Fibroblast of pulmonary artery (primary cell): ENCODE measurements around the gene C19orf53.

Experiments used
- DNase-seq: peaks from one replicate; pipeline ENCODE4 v3.0.0-alpha.2; 2010; ENCODE audit warnings: low read depth
- H3K4me3 ChIP-seq: replicated peaks from 2 replicates; pipeline ENCODE4 v1.5.1; 2011; ENCODE audit warnings: low read depth, mild to moderate bottlenecking, control low read depth, low read length, moderate library complexity
- TF ChIP-seq, protein P1 (sequence below): IDR thresholded peaks from 2 replicates; pipeline ENCODE4 v1.5.1; 2011; ENCODE audit warnings: mild to moderate bottlenecking, control low read depth, low read length, inconsistent platforms; ENCODE audit errors: missing control alignments

The C19orf53 gene

DNA sequence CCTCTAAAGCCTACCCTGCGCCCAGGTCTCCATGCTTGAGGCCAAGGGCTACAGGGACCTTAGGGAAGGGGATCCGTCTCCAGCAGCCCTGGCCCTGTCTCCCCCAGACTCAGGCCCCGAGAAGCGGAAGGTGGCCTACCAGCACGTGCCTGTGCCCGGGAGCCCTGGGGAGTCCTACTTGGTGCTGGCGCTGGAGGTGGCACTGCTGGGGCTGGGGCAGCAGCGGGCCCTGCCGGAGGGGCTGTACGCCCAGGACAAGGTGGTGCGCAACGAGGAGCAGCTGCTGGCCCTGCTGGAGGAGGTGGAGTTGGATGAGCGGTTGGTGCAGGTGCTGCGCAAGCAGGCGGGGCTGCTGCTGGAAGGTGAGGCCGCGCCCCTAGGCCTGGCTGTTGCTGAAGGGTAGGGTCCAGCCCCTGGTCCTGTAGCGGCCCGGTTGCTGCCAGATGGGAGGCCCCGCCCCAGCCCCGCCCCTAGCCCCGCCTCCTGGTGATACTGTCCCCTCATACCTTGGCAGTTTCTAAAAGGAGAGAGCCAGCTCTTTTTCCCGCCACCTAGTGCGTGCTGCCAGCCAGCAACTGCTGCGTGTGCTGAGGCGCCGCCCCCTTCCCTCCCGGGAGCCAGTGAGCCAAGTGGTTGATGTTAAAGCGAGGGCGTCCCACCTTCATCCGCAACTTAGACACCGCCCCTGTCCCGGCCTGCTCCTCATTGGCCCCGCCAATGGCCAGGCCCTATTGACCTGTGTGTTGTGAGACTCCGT, 43.5 kb downstream of the C19orf53 start:
- no peak for DNase-seq
- TF ChIP-seq, protein P1, sequence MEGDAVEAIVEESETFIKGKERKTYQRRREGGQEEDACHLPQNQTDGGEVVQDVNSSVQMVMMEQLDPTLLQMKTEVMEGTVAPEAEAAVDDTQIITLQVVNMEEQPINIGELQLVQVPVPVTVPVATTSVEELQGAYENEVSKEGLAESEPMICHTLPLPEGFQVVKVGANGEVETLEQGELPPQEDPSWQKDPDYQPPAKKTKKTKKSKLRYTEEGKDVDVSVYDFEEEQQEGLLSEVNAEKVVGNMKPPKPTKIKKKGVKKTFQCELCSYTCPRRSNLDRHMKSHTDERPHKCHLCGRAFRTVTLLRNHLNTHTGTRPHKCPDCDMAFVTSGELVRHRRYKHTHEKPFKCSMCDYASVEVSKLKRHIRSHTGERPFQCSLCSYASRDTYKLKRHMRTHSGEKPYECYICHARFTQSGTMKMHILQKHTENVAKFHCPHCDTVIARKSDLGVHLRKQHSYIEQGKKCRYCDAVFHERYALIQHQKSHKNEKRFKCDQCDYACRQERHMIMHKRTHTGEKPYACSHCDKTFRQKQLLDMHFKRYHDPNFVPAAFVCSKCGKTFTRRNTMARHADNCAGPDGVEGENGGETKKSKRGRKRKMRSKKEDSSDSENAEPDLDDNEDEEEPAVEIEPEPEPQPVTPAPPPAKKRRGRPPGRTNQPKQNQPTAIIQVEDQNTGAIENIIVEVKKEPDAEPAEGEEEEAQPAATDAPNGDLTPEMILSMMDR = no peak
- H3K4me3 ChIP-seq = no peak overlapping the region

DNA sequence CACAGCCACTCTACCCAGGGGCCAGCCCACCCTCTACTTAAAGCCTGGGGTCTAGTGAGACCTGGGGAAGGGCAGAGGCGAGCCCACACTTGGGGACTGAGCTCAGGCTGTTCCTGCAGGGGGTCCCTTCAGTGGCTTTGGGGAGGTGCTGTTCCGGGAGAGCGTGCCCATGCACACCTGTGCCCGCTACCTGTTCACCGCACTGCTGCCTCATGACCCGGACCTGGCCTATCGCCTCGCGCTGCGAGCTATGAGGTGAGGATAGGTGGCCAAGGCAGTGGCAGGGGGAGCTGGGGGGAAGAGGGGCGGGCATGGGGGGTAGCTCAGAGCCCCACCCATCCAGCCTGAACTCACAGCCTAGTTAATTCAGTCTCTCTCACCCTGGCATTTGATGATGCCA, 45.0 kb downstream of the C19orf53 start:
- H3K4me3 ChIP-seq = no peak overlapping the region
- TF ChIP-seq, protein P1 = no peak
- no peak for DNase-seq

DNA sequence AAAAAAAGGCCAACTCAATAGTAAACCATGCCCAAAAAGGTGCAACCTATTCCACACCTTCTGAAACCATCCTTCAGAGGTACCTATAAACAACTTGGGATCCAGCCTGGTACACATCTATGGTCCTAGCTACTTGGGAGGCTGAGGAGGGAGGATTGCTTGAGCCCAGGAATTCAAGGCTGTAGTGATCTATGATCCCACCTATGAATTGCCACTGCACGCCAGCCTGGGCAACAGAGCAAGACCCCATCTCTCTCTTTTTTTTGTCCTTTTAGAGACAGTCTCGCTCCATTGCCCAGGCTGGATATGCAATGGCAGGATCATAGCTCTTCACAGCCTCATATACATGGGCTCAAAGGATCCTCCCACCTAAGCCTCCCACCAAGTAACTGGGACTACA, 47.0 kb downstream of the C19orf53 start:
- TF ChIP-seq, protein P1 = no peak
- no peak overlapping the region for H3K4me3 ChIP-seq
- no peak for DNase-seq

DNA sequence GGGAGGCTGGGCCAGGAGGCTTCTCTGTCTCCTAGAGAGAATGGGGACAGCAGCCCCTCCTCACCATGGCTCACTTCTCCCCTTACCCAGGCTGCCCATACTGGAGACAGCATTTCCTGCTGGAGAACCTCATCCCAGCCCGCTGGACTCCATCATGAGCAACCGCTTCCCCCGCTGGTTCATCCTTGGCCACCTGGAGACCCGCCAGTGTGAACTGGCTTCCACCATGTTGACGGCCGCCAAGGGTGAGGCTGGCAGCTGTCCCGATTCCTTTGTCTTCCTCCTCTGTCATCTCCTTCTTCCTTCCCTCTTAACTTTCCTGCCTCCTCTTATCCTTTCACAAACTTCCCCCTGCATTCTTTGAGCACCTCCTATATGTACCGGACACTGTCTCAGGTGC, 49.0 kb downstream of the C19orf53 start:
- DNase-seq = no peak
- no peak overlapping the region for H3K4me3 ChIP-seq
- TF ChIP-seq, protein P1 = no peak

DNA sequence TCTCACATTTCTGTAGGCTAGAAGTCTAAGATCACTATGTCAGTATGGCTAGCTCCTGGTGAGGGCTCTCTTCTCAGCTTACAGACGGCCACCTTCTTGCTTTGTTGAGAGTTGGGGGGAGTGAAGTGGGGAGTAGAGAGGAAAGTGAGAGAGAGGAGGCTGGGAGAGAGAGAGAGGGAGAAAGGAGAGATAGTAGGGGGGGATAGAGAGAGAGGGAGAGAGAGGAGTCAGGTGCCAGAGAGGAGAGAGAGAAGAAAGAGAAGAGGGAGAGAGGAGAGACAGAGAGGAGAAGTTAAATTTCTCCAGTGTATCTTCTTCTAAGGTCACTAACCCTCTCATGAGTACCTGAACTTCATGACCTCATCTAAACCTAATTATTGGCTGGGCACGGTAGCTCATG, 49.6 kb downstream of the C19orf53 start:
- no peak for DNase-seq
- no peak overlapping the region for H3K4me3 ChIP-seq
- TF ChIP-seq, protein P1 = no peak

DNA sequence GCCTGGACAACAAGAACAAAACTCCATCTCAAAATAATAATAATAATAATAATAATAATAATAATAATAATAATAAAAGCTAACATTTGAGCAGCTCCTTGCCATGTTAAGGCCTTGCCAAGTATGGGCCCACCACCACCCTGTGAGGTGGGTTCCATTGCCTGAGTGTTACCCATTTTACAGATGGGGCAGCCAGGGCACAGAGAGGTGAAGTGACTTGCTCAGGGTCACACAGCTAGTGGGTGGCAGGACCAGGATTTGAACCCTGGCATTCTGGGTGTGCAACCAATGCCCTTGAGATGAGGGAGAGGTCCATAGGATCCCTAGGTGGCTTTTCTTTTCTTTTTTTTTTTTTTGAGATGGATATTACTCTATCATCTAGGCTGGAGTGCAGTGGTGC, 50.4 kb downstream of the C19orf53 start:
- no peak overlapping the region for H3K4me3 ChIP-seq
- no peak for DNase-seq
- TF ChIP-seq, protein P1 = no peak
